Fibroblast of lung (primary cell): Measurements from ENCODE around the gene UBE4B.

ENCODE experiments used
- CTCF ChIP-seq, 2 donors: IDR thresholded peaks in 1 of 2; conservative IDR thresholded peaks in 1 of 2; 1 replicate in 1 of 2; 2 replicates in 1 of 2; pipeline ENCODE4 v1.5.1; 2011 to 2012; ENCODE audit warnings: low read length in 2 of 2, control low read depth in 1 of 2, inconsistent platforms in 1 of 2, low read depth in 1 of 2, mild to moderate bottlenecking in 1 of 2
- EZH2 ChIP-seq: IDR thresholded peaks from 2 replicates; pipeline ENCODE4 v1.5.1; 2012; ENCODE audit warnings: low read length, control low read depth, mild to moderate bottlenecking; ENCODE audit errors: missing control alignments

DNA sequence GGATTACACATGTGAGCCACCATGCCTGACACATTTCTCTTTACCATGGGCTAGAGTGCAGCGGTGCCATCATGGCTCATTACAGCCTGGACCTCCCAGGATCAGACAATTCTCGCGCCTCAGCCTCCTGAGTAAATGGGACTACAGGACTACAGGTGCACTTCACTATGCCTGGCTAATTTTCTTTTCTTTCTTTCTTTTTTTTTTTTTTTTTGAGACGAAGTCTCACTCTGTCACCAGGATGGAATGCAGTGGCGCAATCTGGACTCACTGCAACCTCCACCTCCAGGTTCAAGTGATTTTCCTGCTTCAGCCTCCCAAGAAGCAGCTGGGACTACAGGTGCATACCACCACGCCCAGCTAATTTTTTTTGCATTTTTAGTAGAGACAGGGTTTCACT is 162.8 kb downstream of the UBE4B start:
- no peak for TF ChIP-seq EZH2
- no peak for TF ChIP-seq CTCF (conservative IDR thresholded peaks at IDR 0.05 in 1 of 2, IDR thresholded peaks at IDR 0.05 in 1 of 2; ENCODE audit: low read depth in 1 of 2, low read length in 2 of 2)
